GM19395 (cell line): ENCODE data around the gene PARVB.

Source experiments
- ATAC-seq: cut with Tn5 transposase; IDR thresholded peaks from one replicate; pipeline ENCODE4 v1.9.1; 2021; ENCODE audit warnings: mild to moderate bottlenecking, moderate library complexity; ENCODE audit not compliant: unreplicated experiment

The PARVB gene

DNA sequence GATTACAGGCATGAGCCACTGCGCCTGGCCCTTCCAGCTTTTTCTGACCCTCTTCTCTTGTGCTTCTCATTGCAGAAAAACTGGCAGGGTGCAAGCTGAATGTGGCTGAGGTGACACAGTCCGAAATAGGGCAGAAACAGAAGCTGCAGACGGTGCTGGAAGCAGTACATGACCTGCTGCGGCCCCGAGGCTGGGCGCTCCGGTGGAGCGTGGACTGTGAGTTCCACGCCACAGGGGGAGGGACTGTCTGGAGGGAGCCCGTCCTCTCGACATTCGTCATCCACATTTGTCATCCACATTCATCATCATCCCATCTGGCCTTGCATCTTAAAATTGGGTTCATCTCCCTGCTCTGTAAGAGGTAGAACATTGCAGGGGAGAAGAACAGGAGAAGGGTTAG, 107.3 kb downstream of the PARVB start:
- no peak for ATAC-seq

DNA sequence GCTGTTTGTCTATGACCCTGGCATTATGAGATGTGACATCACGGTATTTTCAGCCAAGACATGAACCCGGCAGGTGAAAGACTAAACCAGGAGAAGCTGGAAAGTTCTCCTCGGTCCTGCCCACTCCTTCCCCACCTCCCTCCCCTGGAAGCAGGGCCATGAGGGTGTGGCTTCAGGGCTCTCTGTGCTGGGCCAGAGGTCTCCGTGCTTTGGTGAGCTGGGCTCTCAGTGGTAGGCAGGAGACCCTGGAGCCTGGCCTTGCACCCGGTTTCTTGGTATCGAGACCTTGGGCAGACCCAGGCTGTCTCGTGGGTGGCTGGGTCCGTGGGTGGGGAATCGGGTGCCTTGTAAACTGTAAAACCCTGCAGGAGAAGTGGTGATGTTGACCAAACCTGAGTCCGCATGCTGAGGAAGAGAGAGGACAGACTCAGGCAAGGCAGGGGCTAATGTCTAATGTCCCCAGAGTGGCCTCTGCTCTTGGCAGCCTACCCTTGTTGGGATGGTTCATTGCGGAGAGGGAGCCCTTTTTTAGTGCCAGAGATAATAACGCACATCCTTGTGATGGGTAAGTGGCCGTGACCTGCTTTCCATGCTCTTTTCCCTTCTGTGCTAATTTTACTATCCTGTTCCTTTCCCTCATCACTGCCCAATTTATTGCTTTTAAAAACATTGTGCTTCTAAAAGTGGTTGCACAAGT, 108.0 kb downstream of the PARVB start:
- ATAC-seq: no peak

DNA sequence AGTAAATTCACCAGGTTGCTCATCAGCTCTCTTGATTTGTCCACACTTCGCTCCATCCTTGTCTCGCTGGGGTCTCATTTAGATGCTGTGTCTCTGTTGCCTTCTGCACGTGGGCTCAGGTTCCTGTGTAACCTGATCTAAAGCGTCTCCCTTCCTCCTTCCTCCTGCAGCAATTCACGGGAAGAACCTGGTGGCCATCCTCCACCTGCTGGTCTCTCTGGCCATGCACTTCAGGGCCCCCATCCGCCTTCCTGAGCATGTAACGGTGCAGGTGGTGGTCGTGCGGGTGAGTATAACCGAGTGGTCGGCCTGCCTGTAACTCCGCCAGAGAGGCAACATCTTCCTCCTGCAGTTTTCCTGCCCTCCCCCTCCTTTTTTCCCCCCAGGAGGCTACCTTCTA, 108.6 kb downstream of the PARVB start:
- no peak for ATAC-seq

GRCh38 chr22:44133161-44133560, 109.1 kb downstream of the PARVB start:
- ATAC-seq: no peak

- no peak for ATAC-seq
Observed at GRCh38 chr22:44133901-44134571, 109.9 kb downstream of the PARVB start.

- ATAC-seq: no peak
Observed at GRCh38 chr22:44136112-44136511, 112.0 kb downstream of the PARVB start.

- ATAC-seq: no peak
Observed at GRCh38 chr22:44136786-44137185, 112.7 kb downstream of the PARVB start.

DNA sequence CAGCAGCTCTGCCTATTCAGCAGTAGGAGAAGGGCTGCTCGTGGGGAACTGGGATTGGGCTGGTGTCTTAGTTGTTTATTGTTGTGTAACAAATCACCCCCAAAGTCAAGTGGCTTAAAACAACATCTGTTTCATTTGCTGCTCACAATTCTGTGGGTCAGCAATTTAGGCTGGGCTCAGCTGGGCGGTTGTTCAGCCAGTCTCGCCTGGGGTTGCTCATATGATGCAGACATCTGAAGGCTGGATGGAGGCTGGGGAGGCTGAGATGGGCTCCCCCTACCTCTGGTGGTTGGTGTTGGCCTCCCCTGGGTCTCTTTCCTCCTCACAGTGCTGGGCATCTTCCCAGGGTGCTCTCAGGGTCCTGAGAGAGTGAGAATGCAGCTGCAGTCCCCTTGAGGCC, 113.3 kb downstream of the PARVB start:
- ATAC-seq: no peak

GRCh38 chr22:44139773-44140172, 115.7 kb downstream of the PARVB start:
- no peak for ATAC-seq

- ATAC-seq: no peak
Observed at GRCh38 chr22:44142421-44143104, 118.5 kb downstream of the PARVB start.

GRCh38 chr22:44143105-44143474, 119.0 kb downstream of the PARVB start:
- ATAC-seq: no peak

DNA sequence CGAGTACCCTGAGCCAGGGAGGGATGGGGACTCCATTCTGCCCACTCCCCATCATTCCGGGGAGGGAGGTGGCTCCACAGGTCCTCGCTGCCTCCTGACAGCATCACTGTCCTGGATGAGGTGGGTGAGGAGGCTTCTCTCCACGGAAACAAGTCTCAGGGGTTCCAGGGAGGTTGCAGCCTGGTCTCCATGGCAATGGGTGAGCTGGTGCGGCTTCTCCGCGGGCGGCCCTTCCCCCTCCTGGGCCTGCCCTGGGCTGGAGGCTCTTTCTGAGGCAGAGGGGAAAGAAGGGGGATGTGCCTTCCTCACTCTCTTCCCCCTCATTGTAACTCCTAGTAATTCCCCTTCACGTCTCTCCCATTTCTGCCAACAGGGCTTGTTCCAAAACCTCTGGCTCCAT, 119.5 kb downstream of the PARVB start:
- no peak for ATAC-seq

GRCh38 chr22:44144046-44144569, 120.0 kb downstream of the PARVB start:
- no peak for ATAC-seq

DNA sequence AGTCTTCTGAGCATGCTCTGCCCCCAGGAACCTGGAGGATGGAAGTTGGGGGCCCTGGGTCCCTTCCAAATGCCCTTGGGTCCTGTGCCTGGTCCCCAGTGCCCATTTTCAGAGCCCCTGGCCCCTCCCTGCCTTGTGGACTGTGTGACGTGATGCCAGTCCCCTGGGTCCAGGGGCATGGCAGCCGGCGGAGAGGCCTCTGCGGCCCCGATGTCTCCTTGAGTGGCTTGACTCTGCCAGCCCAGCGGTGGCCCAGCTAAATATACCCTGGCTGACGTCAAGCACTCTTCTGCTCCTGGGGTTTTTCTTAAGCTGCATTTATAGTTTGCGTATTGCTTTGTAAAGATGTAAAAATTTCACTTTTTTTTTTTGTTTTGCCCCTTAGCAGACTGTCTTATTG, 121.4 kb downstream of the PARVB start:
- ATAC-seq: no peak

- ATAC-seq: no peak
Observed at GRCh38 chr22:44146088-44146861, 122.2 kb downstream of the PARVB start.

GRCh38 chr22:44147008-44147645, 123.0 kb downstream of the PARVB start:
- no peak for ATAC-seq

DNA sequence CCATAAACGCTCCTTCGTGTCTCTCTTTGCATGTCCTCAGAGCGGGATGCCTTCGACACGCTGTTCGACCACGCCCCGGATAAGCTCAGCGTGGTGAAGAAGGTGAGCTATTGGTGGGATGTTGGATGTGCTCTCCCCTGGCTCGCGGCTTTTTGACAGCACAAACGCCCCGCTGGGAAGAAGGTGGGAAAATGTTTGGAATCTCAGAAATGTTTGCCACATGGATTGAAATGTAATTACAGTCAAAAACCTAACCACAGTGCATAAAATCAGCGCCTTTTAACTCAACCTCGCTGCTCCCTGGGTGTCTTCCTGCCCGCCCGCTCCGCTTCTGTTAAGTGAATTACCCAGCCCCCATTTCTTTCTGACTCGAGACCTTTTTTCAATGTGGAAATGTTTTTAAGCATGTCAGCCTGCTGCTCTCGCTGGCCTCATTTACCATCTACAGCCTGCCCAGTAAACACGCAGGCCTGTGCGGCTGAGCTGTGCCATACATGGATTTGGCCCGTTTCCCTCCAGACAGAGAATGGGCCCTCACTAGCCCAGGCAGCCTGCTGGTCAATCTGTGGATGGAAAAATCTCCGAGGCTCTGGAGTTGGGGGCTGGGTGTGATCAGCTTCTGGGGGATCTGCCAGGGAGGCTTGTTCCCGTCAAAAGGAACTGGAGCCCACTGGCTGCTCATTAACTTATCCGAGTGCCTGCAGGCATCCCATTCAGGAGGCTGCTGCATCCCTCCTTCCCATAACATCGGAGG, 123.9 kb downstream of the PARVB start:
- ATAC-seq: no peak

GRCh38 chr22:44151676-44152075, 127.6 kb downstream of the PARVB start:
- ATAC-seq: no peak

DNA sequence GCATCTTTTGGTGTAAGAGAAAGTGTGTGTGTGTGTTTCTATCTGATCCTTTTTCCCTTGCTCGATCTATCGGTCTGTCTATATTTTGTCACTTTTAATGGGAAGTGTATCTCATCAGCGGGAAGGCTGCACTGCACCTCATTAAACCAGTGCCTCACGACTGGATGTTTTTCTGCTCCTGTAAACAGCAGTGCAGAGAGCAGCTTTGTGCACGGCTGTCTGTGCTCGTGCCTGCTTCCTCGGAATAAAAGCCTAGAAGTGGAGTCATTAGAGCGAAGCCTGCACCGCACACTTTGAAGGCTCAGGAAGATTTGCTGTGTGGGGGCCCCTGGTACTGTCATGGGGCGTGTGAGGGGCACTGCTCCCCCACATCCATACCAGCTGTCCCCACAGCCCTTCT, 129.6 kb downstream of the PARVB start:
- ATAC-seq: no peak

- ATAC-seq: no peak
Observed at GRCh38 chr22:44154436-44154942, 130.4 kb downstream of the PARVB start.
